ENCODE data around the gene KLK3. TPM values are rescaled to one million over a fixed set of nuclear protein-coding genes. Genes with fewer than 3 reads are reported as not detected.

The KLK3 gene
- total RNA-seq, 3 donors from 2014 or later = 0.32 to 45.2 TPM; not detected in 1

DNA sequence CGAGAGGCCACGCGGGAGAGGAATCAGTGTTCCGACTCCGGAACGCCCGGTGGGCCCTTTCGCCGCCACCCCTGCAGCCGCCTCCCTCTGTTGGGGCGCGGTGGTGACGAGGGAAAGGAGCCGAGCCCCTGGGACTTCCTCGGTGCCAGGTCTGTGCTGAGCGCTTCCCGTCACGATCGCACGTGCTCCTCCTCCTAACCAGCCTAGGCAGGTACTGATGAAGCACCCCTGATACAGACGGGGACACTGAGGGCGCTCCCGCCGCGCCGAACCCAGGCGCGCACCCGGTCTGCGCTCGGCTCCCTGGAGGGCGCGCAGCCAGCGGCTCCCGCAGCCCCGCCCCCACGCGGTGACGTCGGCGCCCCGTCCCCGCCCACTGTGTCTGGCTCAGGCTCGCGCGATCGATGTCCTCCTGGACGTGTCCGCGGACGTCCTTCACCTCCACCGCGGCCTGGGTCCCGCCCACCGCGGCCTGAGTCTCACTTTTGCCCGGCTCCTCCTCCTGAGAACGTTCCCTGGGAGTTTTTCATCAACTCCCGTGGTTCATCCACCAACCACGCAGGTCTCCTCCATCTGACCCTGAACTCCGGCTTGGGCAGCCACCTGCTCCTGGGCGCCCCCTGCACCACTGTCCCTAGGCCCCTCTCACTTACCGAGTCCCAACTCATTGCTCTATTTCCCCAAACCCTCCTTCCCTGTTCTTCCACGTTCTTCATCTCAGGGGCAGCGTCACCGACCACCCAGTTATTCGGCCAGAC, 18.8 kb upstream of the KLK3 start:
- peak; percentile 35 to 62 for DNase-seq (ENCODE audit: low spot score in 2 of 2)
- TF ChIP-seq, protein P1, sequence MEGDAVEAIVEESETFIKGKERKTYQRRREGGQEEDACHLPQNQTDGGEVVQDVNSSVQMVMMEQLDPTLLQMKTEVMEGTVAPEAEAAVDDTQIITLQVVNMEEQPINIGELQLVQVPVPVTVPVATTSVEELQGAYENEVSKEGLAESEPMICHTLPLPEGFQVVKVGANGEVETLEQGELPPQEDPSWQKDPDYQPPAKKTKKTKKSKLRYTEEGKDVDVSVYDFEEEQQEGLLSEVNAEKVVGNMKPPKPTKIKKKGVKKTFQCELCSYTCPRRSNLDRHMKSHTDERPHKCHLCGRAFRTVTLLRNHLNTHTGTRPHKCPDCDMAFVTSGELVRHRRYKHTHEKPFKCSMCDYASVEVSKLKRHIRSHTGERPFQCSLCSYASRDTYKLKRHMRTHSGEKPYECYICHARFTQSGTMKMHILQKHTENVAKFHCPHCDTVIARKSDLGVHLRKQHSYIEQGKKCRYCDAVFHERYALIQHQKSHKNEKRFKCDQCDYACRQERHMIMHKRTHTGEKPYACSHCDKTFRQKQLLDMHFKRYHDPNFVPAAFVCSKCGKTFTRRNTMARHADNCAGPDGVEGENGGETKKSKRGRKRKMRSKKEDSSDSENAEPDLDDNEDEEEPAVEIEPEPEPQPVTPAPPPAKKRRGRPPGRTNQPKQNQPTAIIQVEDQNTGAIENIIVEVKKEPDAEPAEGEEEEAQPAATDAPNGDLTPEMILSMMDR (IDR thresholded peaks at IDR 0.05) = no peak
- TF ChIP-seq POLR2A (IDR thresholded peaks at IDR 0.05) (no peak), POLR2AphosphoS5 (IDR thresholded peaks at IDR 0.05) (no peak)

DNA sequence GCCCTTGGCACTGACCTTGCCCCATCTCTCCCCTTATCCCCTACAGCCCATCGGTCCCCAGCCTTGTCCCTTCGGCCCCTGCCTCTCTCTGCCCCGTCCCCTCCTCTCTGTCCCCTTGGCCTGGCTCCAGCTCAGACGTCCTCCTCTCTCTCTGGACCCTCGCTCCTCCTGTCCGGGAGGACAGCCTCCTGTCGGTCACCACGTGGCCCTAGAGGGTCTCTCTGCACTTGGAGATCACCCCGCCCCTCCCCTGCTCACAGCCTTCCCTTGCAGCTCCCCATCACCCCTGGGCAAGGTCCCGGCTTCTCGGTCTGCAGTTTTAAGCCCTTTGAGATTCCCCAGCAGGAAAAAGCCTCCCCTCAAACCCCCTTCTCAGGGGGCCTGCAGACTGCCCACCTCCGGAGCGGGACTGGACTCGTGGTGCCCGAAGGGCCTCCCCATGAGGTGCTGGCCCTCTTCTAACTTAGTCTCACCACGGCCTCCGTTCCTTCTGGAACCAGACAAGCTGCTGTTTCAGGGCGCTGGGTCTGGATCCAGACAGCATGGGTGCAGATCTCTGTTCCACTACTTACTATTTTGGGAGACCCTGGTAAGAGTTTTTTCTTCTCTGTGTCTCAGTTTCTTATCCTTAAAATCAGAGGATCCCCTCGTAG, 18.0 kb upstream of the KLK3 start:
- intact Hi-C loops (cut with DNase I; ENCODE audit: low total_unique reads) = no loop called here
- Histone ChIP-seq H3K36me3 (no peaks in the 10 kb centered on the region), H3K27me3 (peaks cover 0 to 20% of the 10 kb centered on the region in 2 donors), H3K4me3 (peak overlapping the region in 2 of 3 donors; percentile 55 to 62), H3K4me1 (no peaks in the 10 kb centered on the region), H3K27ac (no peak overlapping the region), H3K9me3 (no peaks in the 10 kb centered on the region)
- DNase-seq (ENCODE audit: low spot score in 2 of 2) = no peak
- TF ChIP-seq, protein P1 (IDR thresholded peaks at IDR 0.05) = no peak
- no peak for TF ChIP-seq POLR2A (IDR thresholded peaks at IDR 0.05)
- TF ChIP-seq POLR2AphosphoS5 (IDR thresholded peaks at IDR 0.05) = no peak

More for the DNA sequence above, 18.8 kb upstream of the KLK3 start:
- Histone ChIP-seq H3K36me3 (no peaks in the 10 kb centered on the region), H3K4me1 (no peaks in the 10 kb centered on the region), H3K27ac (no peak overlapping the region), H3K4me3 (peak overlapping the region; percentile 28 to 62 (median 55)), H3K9me3 (no peaks in the 10 kb centered on the region), H3K27me3 (peaks cover 2 to 26% of the 10 kb centered on the region in 2 donors)
- intact Hi-C loops (cut with DNase I; ENCODE audit: low total_unique reads) = no loop called here

DNA sequence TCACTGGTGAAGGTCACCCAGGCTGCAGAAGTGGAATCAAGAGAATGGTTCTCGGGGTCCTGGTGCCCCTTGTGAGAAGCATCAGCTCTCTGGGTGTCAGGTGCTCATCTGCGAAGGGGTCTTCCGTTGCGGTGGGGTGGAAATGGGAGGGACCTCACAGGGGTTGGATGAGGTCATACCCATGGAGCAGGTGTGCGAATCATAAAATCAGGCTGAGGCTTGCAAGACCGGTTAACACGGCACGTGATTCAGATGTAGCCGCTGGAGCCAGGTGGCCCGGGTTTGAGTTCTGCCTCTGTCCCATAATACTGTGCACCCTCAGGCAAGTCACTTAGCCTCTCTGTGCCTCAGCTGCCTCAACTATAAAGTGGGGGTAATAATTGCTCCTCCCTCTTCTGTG, 17.4 kb upstream of the KLK3 start:
- peaks cover 0 to 2% of the 10 kb centered on the region in 2 donors for H3K9me3 ChIP-seq

DNA sequence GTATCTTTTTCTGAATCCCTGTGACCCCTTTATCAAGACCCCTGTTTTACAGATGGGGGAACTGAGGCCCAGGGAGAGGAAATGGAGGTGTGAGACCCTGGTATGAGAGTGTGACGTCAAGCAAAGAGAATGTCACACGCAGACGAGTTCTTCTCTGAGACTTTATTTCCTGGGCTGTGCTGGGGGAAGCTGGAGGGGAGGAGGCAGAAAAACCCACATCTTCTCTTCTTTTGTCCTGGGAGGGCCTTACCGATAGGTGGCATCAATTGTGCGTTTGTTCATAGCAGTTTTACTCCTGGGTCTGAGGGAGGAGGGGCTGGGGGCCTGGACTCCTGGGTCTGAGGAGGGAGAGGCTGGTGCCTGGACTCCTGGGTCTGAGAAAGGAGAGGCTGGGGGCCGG, 16.5 kb upstream of the KLK3 start:
- DNase-seq (ENCODE audit: low spot score in 2 of 2) = no peak
- H3K36me3 ChIP-seq = no peaks in the 10 kb centered on the region
- TF ChIP-seq POLR2AphosphoS5 (IDR thresholded peaks at IDR 0.05) = no peak
- TF ChIP-seq, protein P1 (IDR thresholded peaks at IDR 0.05) = no peak
- no peak for TF ChIP-seq POLR2A (IDR thresholded peaks at IDR 0.05)
- intact Hi-C loops (cut with DNase I; ENCODE audit: low total_unique reads) = no loop called here
- no peak overlapping the region for H3K27ac ChIP-seq
- no peak overlapping the region for H3K4me3 ChIP-seq
- peaks cover 0 to 14% of the 10 kb centered on the region in 2 donors for H3K27me3 ChIP-seq
- H3K4me1 ChIP-seq = no peaks in the 10 kb centered on the region
- peaks cover 0 to 12% of the 10 kb centered on the region in 2 donors for H3K9me3 ChIP-seq

More for the DNA sequence above, 17.4 kb upstream of the KLK3 start:
- no peak overlapping the region for H3K27ac ChIP-seq
- no peaks in the 10 kb centered on the region for H3K4me1 ChIP-seq
- no peaks in the 10 kb centered on the region for H3K36me3 ChIP-seq
- no peak overlapping the region for H3K4me3 ChIP-seq
- H3K27me3 ChIP-seq = peaks cover 0 to 20% of the 10 kb centered on the region in 2 donors
- no peak for DNase-seq (ENCODE audit: low spot score in 2 of 2)
- intact Hi-C loops (cut with DNase I; ENCODE audit: low total_unique reads) = no loop called here
- TF ChIP-seq, protein P1 (IDR thresholded peaks at IDR 0.05) = no peak
- TF ChIP-seq POLR2A (IDR thresholded peaks at IDR 0.05) (no peak), POLR2AphosphoS5 (IDR thresholded peaks at IDR 0.05) (no peak)
